NCI-H2107 (cell line): Measurements from ENCODE around the gene NAA80.

Experiments
- DNase-seq: peaks from one replicate; lab custom pipeline; 2025; lab: John Stamatoyannopoulos, UW

NAA80 gene

DNA sequence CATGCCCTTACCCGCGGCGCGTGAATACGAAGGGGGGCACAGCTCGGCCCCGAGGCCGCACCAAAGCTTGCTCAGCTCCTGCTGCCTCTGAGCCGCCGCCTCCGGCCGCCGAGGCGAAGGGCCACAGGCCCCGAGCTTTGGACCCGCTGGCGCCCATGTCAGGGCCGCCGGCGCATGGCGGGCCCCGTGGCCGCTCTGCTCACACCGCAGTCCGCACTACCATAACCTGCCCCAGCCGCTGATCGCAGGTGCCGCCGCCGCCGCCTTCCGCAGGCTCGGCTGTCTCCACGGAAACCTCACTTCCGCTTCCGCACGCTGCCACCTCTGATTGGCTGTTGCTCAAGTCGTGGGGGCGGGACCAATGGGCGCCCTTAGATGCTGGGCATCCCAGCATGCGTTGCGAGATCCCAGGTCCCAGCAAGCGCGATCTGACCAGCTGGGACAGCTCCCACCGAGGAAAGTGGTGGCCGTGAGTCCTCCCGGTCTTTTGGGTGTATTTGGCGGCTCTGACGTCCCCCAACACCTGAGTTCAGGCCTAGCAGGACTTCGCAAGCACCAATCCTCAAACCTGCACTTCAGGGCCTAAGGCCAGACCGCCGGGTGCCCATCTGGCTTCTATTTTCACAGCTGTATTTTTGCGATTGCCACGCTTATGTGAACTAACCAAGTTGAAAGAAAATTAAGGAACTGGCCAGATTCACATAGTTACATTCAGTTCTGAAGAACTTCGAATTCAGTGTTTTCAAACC lies 28.9 kb upstream of the NAA80 start, which contains the start of gene TUSC2:
TUSC2 (minus strand) TSS at position 281 of the 749 bp plus-strand sequence; CDS start at position 157, 124 bp downstream.
- DNase-seq: peak; percentile 66

GRCh38 chr3:50327129-50327528 lies 27.9 kb upstream of the NAA80 start:
- DNase-seq: no peak

DNA sequence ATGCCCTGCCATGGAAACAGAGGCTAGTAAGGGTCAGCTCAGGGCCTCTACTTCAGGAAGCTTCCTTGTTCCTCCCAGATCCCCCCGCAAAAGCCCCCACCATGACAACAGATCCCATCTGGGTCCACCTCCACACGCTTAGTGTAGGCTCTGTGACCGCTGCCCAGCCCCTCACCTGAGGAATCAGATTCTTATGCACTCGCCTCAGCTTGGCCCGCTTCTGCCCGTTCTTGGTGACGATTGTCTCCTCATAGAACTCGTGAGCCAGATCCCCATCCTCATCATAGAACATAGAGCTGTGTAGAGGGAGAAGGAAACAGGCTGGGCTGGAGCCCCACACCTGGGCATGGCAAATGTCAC lies 27.0 kb upstream of the NAA80 start:
- no peak for DNase-seq

GRCh38 chr3:50325497-50326181 lies 26.4 kb upstream of the NAA80 start:
- no peak for DNase-seq

DNA sequence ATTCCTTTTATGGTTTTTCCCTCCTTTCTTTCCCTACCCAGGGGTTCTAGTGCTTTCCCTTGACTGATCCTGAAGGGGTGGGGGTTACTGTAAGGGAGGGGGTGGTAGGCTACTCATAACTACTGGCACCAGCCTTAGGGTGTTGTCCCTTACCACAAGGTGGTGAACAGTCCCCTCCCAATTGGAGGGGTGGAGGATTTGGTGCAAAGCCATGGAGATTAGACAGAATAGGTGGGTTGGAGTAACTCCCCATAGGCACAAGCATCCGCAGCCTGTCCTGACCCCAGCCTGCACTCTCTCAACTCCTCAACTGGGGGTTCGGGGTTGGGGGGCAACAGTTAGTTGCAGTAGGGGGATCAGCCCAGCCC lies 25.9 kb upstream of the NAA80 start:
- DNase-seq: no peak

DNA sequence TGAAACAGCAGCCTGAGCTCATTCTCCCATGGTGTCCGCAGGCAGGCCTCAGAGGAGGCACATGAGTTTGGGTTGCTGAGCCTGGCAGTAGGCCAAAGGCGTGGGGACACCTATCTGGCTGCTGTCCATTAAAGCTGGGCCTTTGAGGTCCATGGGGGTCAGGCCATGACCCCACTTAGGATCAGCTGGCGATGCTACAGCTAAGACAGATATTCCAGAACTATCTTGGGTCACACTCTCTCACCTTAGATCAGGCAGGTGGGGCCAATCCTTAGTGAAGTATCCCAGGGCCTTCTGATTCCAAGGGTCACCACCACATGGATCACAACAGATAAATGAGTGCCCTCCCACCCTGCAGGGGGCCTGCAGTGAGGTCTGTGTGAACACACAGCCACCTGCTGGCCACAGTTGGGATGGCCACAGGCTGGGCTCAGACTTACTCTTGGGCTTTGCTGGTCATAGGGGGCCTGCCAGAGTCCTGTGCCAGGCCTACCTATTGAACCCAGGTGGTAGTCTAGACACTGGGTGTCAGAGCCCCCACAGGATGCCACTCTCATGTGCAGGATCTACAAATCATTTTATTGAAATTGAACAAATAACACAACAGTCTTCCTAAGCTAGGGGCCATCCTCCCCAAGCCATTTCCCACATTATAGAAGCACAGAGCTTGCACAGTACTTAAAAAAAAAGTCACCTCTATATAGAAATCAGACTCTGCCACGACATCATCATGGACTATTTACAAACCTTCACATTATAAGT lies 25.3 kb upstream of the NAA80 start:
- DNase-seq: no peak

DNA sequence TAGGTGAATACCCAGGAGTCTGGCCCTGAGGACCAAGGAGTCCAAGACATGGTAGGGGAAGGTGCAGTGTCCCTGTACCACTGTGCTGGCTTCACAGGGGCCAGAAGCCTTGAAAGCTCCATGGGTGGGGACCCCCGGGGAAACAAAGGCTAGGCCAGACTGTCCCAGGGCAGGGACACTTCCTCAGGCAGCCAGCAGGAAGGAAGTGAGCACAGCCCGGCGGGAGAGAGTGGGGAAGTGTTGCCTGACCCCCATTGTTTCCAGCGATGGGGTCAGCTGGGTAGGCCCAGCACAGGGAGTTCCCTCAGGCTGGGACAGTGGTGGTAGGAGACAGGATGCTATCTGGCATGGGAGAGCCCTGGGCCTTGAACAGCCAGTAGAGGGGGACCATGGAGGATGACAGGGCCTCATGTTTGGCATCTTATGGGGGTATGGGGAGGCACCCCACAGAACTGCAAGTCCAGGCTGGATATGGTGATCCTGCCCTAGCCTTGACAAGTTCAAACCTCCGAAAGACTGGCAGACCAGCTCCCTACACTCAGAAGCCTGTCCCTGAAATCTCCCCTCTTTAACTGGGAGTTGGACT lies 24.5 kb upstream of the NAA80 start:
- no peak for DNase-seq

DNA sequence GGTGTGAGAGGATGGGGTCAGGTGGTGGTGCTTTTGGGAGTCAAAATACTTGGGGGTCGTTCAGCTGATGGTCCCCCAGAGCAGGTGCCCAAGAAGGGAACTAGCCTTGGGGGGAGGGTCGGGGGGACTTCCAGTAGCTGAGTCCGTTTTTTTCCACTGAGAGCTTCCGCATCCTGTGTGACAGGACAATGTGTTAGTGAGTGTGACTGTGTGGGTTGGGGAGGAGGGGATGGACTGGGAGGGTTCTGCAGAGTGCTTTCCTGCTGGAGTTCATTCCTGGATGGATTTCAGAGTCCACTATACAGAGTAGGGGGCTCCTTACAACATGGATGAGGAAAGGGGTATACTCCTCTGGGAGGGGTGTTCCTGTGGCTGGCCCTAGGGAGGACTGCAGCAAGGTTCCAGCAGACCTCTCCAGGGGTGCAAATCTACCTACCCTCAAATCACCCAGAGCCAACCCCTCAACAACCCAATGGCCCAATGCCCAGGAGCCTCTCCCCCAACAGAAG lies 23.9 kb upstream of the NAA80 start:
- DNase-seq: no peak

- DNase-seq: no peak
Measured at GRCh38 chr3:50322386-50323091, 23.3 kb upstream of the NAA80 start, which contains the start of gene HYAL2. HYAL2 (minus strand) TSS chr3:50322745; CDS start chr3:50320489, 2,256 bp downstream.

DNA sequence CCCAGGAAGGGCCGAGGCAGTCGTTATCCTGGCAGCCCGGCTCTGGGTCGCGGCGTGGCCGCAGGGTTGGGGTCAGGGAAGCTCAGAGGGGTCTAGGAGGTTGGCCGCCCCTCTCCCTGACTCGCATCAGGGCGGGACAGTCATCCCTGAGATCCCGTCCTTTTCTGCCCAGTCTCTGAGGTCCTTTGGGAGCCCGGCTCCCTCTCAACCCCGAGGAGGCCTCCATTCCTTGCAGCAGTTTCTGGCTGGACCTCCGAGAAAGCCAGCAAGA lies 22.8 kb upstream of the NAA80 start:
- DNase-seq: no peak

- DNase-seq: peak; percentile 51
Measured at GRCh38 chr3:50321336-50322114, 22.3 kb upstream of the NAA80 start.

- DNase-seq: no peak
Measured at GRCh38 chr3:50320853-50321335, 21.7 kb upstream of the NAA80 start.

DNA sequence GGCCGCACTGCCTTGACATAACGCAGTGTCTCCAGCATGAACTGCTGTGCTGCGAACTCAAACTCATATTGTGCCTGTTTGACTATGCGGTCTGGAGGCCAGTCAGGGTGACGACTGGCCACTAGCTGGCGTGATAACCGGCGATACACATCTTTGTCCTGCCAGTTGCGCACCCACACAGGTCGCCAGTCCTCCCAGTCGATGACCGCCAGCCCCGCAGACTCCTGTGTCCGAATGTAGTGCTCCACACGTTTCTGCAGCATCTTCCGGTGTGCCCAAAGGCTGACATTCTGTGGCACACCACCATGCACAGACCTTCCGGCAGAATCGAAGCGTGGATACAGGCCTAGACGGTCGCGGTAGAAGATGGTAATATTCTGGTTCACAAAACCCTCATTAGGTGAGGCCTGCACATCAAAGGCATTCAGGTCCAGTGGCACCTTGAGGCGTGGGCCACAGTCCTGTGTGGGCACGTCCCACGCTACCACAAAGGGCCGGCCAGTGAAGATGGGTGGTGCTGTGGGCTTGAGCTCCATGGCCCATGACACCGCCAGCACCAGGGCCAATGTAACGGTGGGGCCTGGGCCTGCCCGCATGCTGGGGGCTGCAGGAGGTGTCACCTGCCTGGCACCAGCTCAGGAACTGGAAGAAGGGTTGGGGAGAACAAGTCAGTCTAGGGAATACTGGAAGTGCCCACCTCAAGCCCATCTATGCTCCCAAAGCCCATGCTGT lies 20.9 kb upstream of the NAA80 start:
- DNase-seq: no peak

DNA sequence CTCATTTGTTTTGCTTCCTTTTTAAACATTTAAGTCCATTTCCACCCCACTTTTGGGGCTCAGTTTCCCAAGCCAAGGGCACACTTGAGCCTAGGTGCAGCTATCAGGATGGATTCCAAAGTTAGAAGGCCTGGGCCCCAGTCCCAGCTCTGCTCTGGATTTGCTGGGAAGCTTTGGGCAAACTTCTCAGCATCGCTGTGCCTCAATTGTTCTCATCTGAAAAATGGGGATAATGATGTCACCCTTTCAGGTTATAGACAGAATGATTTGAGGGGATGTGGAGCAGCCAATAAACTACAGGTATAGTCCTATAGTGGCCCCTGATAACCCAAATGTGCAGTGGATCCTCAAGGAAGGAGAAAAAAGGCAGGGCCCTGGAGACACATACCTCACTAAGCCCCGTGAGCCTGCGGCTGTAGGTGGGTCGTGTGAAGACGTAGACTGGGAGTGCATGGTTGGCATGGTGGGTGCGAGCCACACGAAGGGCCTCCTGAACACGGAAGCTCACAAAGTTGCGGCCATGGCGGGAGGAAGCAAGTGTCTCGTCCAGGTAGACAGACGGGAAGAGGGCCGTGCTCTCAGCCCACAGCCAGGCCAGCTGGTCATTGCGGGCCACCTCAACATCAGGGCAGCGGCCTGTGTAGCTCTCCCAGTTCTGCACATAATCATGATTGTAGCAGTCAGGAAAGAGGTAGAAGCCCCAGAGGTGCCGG lies 20.1 kb upstream of the NAA80 start:
- DNase-seq: no peak

DNA sequence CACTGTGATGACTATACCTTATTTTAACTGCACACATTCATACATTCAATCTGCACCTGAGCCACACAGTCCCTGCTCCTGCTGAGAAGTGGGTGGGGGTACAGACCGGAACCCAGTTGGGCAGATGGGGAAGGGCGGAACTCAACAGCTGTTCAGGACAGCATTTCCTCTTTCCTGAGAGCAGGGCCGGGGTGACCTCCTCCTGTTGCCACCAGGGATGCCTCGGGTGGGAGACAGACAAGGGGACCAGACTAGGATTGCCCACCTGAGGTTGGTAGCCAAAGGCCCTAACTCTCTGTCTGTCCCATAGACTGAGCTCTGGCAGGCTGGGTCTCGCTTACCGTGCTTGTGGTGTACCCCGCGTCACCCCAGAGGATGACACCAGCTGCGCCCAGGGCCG lies 19.4 kb upstream of the NAA80 start:
- no peak for DNase-seq

- no peak for DNase-seq
Measured at GRCh38 chr3:50318163-50318562, 19.0 kb upstream of the NAA80 start.

DNA sequence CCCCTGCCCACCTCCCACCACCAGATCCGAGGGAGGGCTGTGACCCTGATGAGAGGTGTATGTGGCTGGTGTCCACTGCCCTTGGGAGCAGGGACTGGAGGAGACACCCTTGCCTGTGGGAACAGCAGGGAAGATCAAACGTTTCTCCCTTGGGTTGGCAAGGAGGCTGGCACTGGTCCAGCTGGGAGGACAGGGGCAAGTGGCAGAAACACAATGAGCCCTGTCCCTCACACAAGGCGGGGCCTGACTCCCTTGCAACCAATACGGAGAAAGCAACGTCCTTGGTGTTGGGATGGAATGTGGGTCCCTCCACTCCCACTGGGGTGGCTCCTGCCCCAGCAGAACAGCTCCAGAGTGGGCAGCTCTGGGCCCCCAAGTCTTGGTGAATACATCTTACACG lies 18.1 kb upstream of the NAA80 start:
- DNase-seq: no peak

- DNase-seq: no peak
Measured at GRCh38 chr3:50316657-50317242, 17.5 kb upstream of the NAA80 start.

DNA sequence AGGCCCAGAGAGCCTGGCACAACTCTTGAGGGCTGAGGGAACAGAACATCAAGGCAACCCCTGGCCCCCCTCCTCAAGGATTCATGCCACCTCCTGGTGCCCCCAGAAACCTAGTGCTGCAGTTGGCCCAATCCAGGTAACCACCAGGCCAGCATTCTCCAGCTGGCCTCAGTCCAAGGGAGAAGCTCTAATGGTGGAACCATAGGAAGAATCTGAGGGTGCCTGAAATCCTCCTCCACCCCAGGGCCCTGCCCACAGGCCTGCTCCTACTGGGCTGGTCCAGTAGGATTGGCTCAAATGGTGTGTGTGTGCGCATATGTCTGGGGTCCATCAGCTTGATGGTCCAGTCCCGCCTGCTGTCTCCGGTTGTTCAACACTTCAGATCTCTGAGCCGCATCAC lies 15.6 kb upstream of the NAA80 start:
- no peak for DNase-seq
